ENCODE measurements around the gene DOK7. TPM values are rescaled to one million over a fixed set of nuclear protein-coding genes. Genes with fewer than 3 reads are reported as not detected.
A peak's percentile ranks its signal among the peaks of the same experiment; 100 is the strongest.

DOK7 gene
- total RNA-seq, 2 experiments from 2014 or later, result not detected

DNA sequence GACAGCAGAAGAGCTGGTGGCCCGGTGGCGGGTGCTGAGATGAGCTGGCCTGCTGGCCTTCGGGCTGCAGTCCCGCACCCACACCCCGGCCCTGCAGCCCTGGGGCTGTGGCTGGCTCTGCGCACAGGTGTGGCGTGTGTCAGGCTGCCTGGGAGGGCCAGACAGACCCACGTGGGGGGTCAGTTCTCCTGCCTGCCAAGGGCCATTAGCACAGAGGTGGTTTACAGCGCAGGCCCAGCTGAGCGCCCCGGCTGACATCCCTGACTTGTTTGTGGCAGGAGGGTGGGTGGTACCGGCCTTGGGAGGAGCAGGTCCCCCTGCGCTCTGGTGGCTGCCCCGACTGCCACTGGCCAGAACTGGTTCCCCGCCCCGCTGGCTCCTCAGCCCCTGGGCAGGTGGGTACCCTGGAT lies 30.7 kb upstream of the DOK7 start:
- no peak for DNase-seq
- Mint-ChIP-seq H3K4me3 (no peak overlapping the region), H3K27me3 (ENCODE audit: low read depth) (no peaks in the 10 kb centered on the region), H3K9me3 (no peaks in the 10 kb centered on the region), H3K27ac (no peak overlapping the region), H3K4me1 (ENCODE audit: low read depth) (no peaks in the 10 kb centered on the region), H3K36me3 (ENCODE audit: low read depth) (no peaks in the 10 kb centered on the region)
- intact Hi-C loops (cut with micrococcal nuclease), result no loop called here
- CTCF ChIA-PET, result interaction anchor here (0.6 kb wide), 1 partner anchor 280 kb away, joined by 3 read pairs; no protein-coding TSS in a partner anchor

DNA sequence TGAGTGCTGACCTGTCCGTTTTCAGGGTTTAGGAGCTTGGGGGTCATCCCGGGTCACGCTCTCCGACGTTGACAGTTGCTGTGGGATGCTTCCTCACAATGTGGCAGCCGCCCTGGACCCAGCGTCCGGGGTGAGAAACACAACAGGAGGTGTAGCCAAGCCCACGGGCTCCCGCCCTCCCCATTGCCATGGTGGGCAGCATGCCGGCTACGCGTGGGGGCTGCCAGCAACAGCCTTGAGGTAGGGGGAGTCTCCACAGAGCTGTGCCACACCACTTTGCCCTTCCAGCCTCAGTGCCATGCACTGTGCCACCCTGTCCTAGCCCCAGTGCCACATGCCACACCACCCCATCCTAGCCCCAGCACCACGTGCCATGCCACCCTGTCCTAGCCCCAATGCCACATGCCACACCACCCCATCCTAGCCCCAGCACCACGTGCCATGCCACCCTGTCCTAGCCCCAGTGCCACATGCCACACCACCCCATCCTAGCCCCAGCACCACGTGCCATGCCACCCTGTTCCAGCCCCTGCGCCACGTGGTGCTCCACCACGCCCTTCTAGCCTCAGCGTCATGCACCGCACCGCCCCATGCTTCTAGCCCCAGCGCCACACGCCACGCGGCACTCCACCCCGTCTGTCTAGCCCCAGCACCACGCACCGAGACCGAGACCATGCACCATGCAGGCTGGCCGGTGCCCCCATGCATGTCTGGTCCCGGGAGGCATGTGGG lies 29.8 kb upstream of the DOK7 start:
- Mint-ChIP-seq H3K27ac (peak overlapping the region; percentile 3), H3K27me3 (ENCODE audit: low read depth) (no peaks in the 10 kb centered on the region), H3K4me3 (no peak overlapping the region), H3K36me3 (ENCODE audit: low read depth) (no peaks in the 10 kb centered on the region), H3K4me1 (ENCODE audit: low read depth) (no peaks in the 10 kb centered on the region), H3K9me3 (no peaks in the 10 kb centered on the region)
- intact Hi-C loops (cut with micrococcal nuclease), result no loop called here
- CTCF ChIA-PET, result no interaction called here
- no peak for DNase-seq

GRCh38 chr4:3434881-3435685 lies 28.0 kb upstream of the DOK7 start:
- H3K4me1 Mint-ChIP-seq (ENCODE audit: low read depth), result no peaks in the 10 kb centered on the region
- H3K4me3 Mint-ChIP-seq, result no peak overlapping the region
- intact Hi-C loops (cut with micrococcal nuclease), result no loop called here
- DNase-seq, result no peak
- no peaks in the 10 kb centered on the region for H3K36me3 Mint-ChIP-seq (ENCODE audit: low read depth)
- H3K27me3 Mint-ChIP-seq (ENCODE audit: low read depth), result no peaks in the 10 kb centered on the region
- no peaks in the 10 kb centered on the region for H3K9me3 Mint-ChIP-seq
- CTCF ChIA-PET, result no interaction called here
- no peak overlapping the region for H3K27ac Mint-ChIP-seq

- Mint-ChIP-seq H3K27ac (no peak overlapping the region), H3K36me3 (ENCODE audit: low read depth) (no peaks in the 10 kb centered on the region), H3K9me3 (no peaks in the 10 kb centered on the region), H3K4me1 (ENCODE audit: low read depth) (no peaks in the 10 kb centered on the region), H3K4me3 (no peak overlapping the region), H3K27me3 (ENCODE audit: low read depth) (no peaks in the 10 kb centered on the region)
- intact Hi-C loops (cut with micrococcal nuclease), result no loop called here
- CTCF ChIA-PET, result no interaction called here
- DNase-seq, result no peak
Measured at GRCh38 chr4:3435686-3435956, 27.5 kb upstream of the DOK7 start.

DNA sequence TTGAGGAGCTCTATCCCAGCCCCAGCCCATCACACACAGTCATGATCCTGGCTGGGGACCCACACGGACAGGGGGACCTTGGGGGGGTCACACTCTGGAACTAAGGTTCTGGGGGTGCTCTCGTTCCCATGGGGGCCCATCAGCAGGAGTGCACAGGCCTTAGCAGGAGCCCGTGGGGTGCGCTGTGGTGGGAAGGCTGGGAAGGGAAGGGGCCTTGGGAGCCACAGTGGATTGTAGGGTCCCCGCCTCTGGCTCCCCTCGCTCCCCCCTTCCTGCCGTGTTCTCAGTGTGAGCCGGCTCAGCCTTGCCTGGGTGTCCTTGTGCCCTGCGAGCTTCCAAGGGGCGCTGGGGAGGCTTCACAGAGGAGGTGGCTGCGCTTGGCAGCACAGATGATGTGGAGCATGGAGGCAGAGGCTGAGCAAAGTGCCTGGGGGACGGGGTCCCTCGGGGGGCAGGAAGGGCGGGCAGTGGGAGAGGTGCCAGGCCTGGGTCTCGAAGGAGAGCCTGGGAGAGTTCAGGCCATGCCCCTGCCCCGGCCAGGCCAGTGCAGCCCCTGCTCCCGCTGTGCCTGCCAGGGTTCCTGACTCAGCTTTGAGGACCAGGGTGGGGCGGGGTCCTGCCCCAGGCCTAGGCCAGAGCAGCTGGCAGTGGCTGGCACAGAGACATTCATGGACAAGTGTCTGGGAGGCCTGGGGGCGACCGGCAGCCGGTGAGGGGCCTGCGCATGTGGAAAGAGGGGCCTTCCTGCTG lies 26.9 kb upstream of the DOK7 start:
- DNase-seq, result no peak
- CTCF ChIA-PET, result interaction anchor here (1.0 kb wide), 1 partner anchor 90 kb away, joined by 3 read pairs; no protein-coding TSS in a partner anchor
- H3K4me3 Mint-ChIP-seq, result no peak overlapping the region

DNA sequence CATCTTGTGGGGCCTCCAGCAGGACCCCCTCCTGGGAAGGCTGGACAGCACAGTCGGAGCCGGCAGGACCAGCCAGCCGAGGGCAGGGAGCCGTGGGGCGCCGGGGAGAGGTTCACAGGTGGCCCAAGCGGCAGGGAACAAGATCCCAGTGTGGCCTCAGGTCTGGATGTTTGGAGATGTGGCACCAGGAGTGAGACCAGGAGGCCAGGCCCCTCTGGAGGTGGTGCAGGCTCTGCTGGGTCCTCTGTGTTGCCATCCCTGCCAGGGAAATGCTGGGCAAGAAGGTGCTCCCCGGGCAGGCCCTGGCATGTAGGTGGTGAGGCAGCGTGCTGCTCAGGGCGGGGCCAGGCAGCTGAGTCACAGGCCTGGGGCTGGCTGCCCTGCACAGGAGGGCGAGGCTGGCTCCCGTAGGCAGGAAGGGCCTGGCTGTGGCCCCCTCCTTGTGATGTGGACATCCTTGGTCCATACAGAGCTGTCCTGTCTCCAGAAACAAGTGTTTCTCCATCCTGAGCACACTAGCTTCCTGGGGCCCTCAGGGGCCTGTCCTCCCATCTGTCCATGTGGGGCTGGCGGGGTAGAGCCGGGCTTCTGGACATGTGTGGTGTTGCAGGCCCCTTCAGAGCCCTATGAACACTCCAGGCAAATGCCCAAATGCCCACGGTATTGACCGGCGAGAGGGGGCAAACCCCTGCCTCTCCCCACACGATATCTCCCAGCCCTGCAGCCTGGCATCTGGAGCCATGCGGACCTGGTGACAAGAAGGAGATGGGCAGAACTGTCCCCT lies 26.1 kb upstream of the DOK7 start:
- Mint-ChIP-seq H3K4me1 (ENCODE audit: low read depth) (no peaks in the 10 kb centered on the region), H3K27ac (peak overlapping the region; percentile 65), H3K27me3 (ENCODE audit: low read depth) (no peaks in the 10 kb centered on the region), H3K4me3 (no peak overlapping the region), H3K9me3 (no peaks in the 10 kb centered on the region), H3K36me3 (ENCODE audit: low read depth) (no peaks in the 10 kb centered on the region)
- intact Hi-C loops (cut with micrococcal nuclease), result no loop called here
- peak; percentile 66 for DNase-seq
- CTCF ChIA-PET, result interaction anchor here (1.0 to 1.3 kb wide), 2 partner anchors 90 to 91 kb away, joined by 3 read pairs; no protein-coding TSS in a partner anchor

More for the DNA sequence above, 26.9 kb upstream of the DOK7 start:
- no peaks in the 10 kb centered on the region for H3K36me3 Mint-ChIP-seq (ENCODE audit: low read depth)
- H3K27ac Mint-ChIP-seq, result peak overlapping the region; percentile 65
- no peaks in the 10 kb centered on the region for H3K9me3 Mint-ChIP-seq
- no peaks in the 10 kb centered on the region for H3K27me3 Mint-ChIP-seq (ENCODE audit: low read depth)
- no peaks in the 10 kb centered on the region for H3K4me1 Mint-ChIP-seq (ENCODE audit: low read depth)
- intact Hi-C loops (cut with micrococcal nuclease), result no loop called here

DNA sequence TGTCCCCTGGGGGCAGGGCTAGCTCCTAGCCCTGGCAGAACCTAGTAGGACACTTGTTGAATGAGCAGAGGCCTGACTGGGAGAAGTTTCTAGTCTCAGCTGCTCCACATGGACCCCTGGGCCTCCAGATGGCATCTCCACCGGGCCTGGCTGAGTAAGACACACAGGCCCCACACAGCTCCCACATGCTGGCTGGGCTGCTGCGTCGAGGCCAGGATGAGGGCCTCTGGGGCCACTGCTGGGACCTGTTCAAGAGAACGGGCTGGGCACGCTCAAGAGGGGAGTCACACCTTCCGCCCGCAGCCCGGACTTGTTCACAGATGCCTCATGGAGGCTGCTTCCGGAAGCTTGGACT lies 25.5 kb upstream of the DOK7 start:
- Mint-ChIP-seq H3K9me3 (no peaks in the 10 kb centered on the region), H3K4me3 (no peak overlapping the region), H3K27ac (no peak overlapping the region), H3K36me3 (ENCODE audit: low read depth) (no peaks in the 10 kb centered on the region), H3K4me1 (ENCODE audit: low read depth) (no peaks in the 10 kb centered on the region), H3K27me3 (ENCODE audit: low read depth) (no peaks in the 10 kb centered on the region)
- intact Hi-C loops (cut with micrococcal nuclease), result no loop called here
- CTCF ChIA-PET, result interaction anchor here (1.3 kb wide), 1 partner anchor 91 kb away, joined by 3 read pairs; no protein-coding TSS in a partner anchor
- no peak for DNase-seq

DNA sequence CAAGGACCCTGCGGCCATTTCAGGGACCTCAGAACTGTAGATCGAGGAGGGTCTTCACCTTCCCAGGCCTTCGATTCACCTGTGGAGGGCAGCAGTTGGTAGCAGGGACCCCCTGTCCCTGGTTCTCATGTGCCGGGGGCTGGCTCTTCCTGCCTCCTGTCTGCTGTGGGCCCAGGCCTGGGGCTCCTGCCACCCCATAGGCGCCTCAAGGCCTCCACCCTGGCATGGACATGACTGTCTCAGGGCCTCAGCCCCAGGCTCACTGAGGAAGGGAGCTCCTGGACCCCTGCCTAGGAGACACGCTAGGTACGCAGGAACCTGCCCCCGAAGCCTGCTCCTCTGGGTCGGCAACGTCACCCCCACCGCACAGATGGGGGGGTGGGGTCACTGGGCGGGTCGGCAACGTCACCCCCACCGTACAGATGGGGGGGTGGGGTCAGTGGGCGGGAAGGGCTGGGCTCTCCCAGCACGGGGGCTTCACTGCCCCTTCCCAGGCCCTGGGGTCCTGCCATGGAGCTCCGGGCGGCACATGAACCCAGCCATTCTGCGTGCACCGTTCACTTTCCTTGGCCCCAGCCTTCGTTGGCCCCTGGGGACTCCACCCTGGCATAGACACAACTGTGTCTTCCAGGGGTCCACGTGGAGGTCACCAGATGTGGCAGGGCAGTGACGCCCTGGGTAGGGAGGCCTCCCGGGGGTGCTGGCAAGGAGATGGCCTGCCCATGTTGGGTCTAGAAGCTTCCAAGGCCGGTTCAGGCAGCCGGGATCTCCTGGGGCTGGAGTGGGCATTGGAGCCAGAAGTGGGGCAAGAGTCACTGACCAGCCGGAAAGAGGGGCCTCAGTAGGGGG lies 24.9 kb upstream of the DOK7 start:
- H3K36me3 Mint-ChIP-seq (ENCODE audit: low read depth), result no peaks in the 10 kb centered on the region
- no peak overlapping the region for H3K4me3 Mint-ChIP-seq
- no peaks in the 10 kb centered on the region for H3K4me1 Mint-ChIP-seq (ENCODE audit: low read depth)
- CTCF ChIA-PET, result interaction anchor here (0.6 to 1.3 kb wide), 2 partner anchors 92 to 1157 kb away, joined by 3 read pairs; no protein-coding TSS in a partner anchor
- H3K9me3 Mint-ChIP-seq, result no peaks in the 10 kb centered on the region
- no peak for DNase-seq
- no peaks in the 10 kb centered on the region for H3K27me3 Mint-ChIP-seq (ENCODE audit: low read depth)
- H3K27ac Mint-ChIP-seq, result no peak overlapping the region
- intact Hi-C loops (cut with micrococcal nuclease), result no loop called here

DNA sequence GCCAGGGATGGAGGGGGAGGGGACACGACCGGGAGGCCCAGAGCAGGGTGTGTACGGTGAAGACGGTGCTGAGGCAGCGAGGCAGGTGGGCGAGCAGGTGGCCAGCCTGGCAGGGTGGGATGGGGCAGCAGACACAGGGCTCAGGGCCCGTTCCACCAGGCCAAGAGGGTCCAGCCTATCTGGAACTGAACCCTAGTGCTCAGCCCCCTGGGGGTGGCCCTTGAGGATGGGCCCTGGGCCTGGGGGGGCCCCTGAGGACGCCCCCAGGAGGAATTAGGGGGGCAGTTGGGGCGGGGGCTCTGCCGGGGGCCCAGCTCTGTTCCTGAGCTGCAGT lies 24.3 kb upstream of the DOK7 start:
- CTCF ChIA-PET, result interaction anchor here (0.6 kb wide), 1 partner anchor 1157 kb away, joined by 3 read pairs; no protein-coding TSS in a partner anchor
- intact Hi-C loops (cut with micrococcal nuclease), result no loop called here
- H3K27ac Mint-ChIP-seq, result no peak overlapping the region
- H3K27me3 Mint-ChIP-seq (ENCODE audit: low read depth), result no peaks in the 10 kb centered on the region
- no peaks in the 10 kb centered on the region for H3K4me1 Mint-ChIP-seq (ENCODE audit: low read depth)
- H3K4me3 Mint-ChIP-seq, result no peak overlapping the region
- no peaks in the 10 kb centered on the region for H3K36me3 Mint-ChIP-seq (ENCODE audit: low read depth)
- DNase-seq, result no peak
- H3K9me3 Mint-ChIP-seq, result no peaks in the 10 kb centered on the region

DNA sequence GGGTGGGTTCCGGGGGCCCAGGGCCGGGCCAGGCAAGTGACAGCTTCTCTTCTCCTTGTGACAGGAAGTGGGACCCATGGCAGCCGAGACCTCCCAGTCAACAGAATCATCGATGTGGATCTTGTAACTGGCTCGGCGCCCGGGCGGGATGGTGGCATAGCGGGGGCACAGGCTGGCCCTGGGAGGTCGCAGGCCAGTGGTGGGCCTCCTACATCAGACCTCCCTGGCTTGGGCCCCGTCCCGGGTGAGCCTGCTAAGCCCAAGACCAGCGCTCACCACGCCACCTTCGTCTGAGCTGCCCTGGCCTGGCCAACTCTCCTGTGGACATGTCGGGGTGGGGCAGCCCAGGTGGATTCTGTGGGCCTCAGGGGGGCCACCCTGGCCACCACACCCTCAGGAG lies 23.7 kb upstream of the DOK7 start:
- H3K27ac Mint-ChIP-seq, result no peak overlapping the region
- CTCF ChIA-PET, result no interaction called here

DNA sequence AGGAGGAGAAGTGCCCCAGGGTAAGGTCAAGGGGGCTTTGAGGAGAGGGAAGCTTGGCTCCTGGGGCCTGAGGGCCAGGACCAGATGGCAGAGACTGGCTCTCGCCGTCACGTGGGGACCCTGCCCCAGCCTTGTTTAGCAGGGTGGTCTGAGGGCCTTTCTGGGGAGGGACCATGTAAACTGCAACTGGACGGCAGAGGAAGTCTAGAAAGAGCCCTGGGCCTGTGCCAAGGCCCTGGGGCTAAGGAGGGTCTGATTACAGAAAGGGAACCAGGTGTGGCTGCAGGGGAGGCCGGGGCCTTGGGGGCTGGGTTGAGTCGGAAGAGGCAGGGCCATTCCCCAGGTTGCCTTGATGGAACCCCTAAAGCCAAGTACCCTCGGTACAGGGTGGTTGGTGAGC lies 23.1 kb upstream of the DOK7 start:
- intact Hi-C loops (cut with micrococcal nuclease), result loop anchor here (10.0 kb wide), 1 partner anchor 465 kb away; no protein-coding TSS in a partner anchor
- Mint-ChIP-seq H3K9me3 (no peaks in the 10 kb centered on the region), H3K27me3 (ENCODE audit: low read depth) (no peaks in the 10 kb centered on the region), H3K36me3 (ENCODE audit: low read depth) (no peaks in the 10 kb centered on the region), H3K4me1 (ENCODE audit: low read depth) (no peaks in the 10 kb centered on the region), H3K27ac (no peak overlapping the region), H3K4me3 (no peak overlapping the region)
- CTCF ChIA-PET, result interaction anchor here (2.1 kb wide), 1 partner anchor 94 kb away, joined by 12 read pairs; no protein-coding TSS in a partner anchor
- no peak for DNase-seq

More for the DNA sequence above, 23.7 kb upstream of the DOK7 start:
- intact Hi-C loops (cut with micrococcal nuclease), result no loop called here
- DNase-seq, result no peak
- Mint-ChIP-seq H3K4me1 (ENCODE audit: low read depth) (no peaks in the 10 kb centered on the region), H3K4me3 (no peak overlapping the region), H3K9me3 (no peaks in the 10 kb centered on the region), H3K27me3 (ENCODE audit: low read depth) (no peaks in the 10 kb centered on the region), H3K36me3 (ENCODE audit: low read depth) (no peaks in the 10 kb centered on the region)

All from activated naive CD4-positive, alpha-beta T cell treated with anti-CD3 and anti-CD28 coated beads for 36 hours (primary cell).